ENCODE data around the gene FMNL3.

FMNL3 gene

GRCh38 chr12:49683599-49684309, 23.5 kb downstream of the FMNL3 start:
- no peak; the same call in 2 of the 3 replicates for ATAC-seq
- TF ChIP-seq OSR1 (CRISPR knock-in tag; IDR thresholded peaks at IDR 0.05) (no peak), SNAI2 (CRISPR knock-in tag; IDR thresholded peaks at IDR 0.05) (no peak), PATZ1 (CRISPR knock-in tag; IDR thresholded peaks at IDR 0.05; ENCODE audit: borderline replicate concordance) (no peak)

GRCh38 chr12:49680075-49680474, 27.1 kb downstream of the FMNL3 start:
- TF ChIP-seq TCF4 (CRISPR knock-in tag; IDR thresholded peaks at IDR 0.05; ENCODE audit: borderline replicate concordance) (no peak), PPARA (CRISPR knock-in tag; IDR thresholded peaks at IDR 0.05; ENCODE audit: borderline replicate concordance) (no peak), ZC3H10 (CRISPR knock-in tag; IDR thresholded peaks at IDR 0.05) (no peak), POU6F1 (CRISPR knock-in tag; IDR thresholded peaks at IDR 0.05; ENCODE audit: borderline replicate concordance, low read depth) (no peak), BACH2 (CRISPR knock-in tag; IDR thresholded peaks at IDR 0.05; ENCODE audit: borderline replicate concordance) (no peak), ESRRG (CRISPR knock-in tag; IDR thresholded peaks at IDR 0.05) (no peak), TSHZ2 (CRISPR knock-in tag; IDR thresholded peaks at IDR 0.05) (no peak), SNAI2 (CRISPR knock-in tag; IDR thresholded peaks at IDR 0.05) (no peak), ZNF8 (CRISPR knock-in tag; IDR thresholded peaks at IDR 0.05) (no peak), ZNF565 (CRISPR knock-in tag; conservative IDR thresholded peaks at IDR 0.05; ENCODE audit: low read depth) (no peak), ISL1 (CRISPR knock-in tag; IDR thresholded peaks at IDR 0.05) (no peak)

GRCh38 chr12:49678711-49679110, 28.5 kb downstream of the FMNL3 start:
- ATAC-seq: no peak

More at GRCh38 chr12:49680075-49680474, 27.1 kb downstream of the FMNL3 start:
- ATAC-seq: no peak

More at GRCh38 chr12:49678711-49679110, 28.5 kb downstream of the FMNL3 start:
- TF ChIP-seq ZNF565 (CRISPR knock-in tag; conservative IDR thresholded peaks at IDR 0.05; ENCODE audit: low read depth) (no peak), ZC3H10 (CRISPR knock-in tag; IDR thresholded peaks at IDR 0.05) (no peak), TCF4 (CRISPR knock-in tag; IDR thresholded peaks at IDR 0.05; ENCODE audit: borderline replicate concordance) (no peak), BACH2 (CRISPR knock-in tag; IDR thresholded peaks at IDR 0.05; ENCODE audit: borderline replicate concordance) (no peak), ZNF70 (CRISPR knock-in tag; IDR thresholded peaks at IDR 0.05) (no peak), PPARA (CRISPR knock-in tag; IDR thresholded peaks at IDR 0.05; ENCODE audit: borderline replicate concordance) (no peak), ARNTL (CRISPR knock-in tag; IDR thresholded peaks at IDR 0.05; ENCODE audit: borderline replicate concordance, low read depth) (no peak), ESRRG (CRISPR knock-in tag; IDR thresholded peaks at IDR 0.05) (no peak), PATZ1 (CRISPR knock-in tag; IDR thresholded peaks at IDR 0.05; ENCODE audit: borderline replicate concordance) (no peak), OSR1 (CRISPR knock-in tag; IDR thresholded peaks at IDR 0.05) (no peak), TSHZ2 (CRISPR knock-in tag; IDR thresholded peaks at IDR 0.05) (no peak)

Data from SK-N-SH treated with all-trans-retinoic acid at 6 μM for 48 hours (cell line).